H1 (cell line): ENCODE data around the gene TPSB2. TPM values are rescaled to one million over a fixed set of nuclear protein-coding genes. Genes with fewer than 3 reads are reported as not detected.

Source experiments
- ATF2 ChIP-seq: IDR thresholded peaks from 2 replicates; pipeline ENCODE4 v1.6.1; 2012; ENCODE audit warnings: low read length, inconsistent platforms
- EP300 ChIP-seq, 2 experiments: IDR thresholded peaks; 1 replicate in 1 of 2; 2 replicates in 1 of 2; pipeline ENCODE4 v1.6.1; 2011 to 2012; ENCODE audit warnings: low read depth in 2 of 2, low read length in 2 of 2, mild to moderate bottlenecking in 2 of 2, borderline replicate concordance in 1 of 2, inconsistent platforms in 1 of 2, moderate library complexity in 1 of 2
- KDM4A ChIP-seq: IDR thresholded peaks from one replicate; pipeline ENCODE4 v1.7.1; 2012; ENCODE audit warnings: low read depth, mild to moderate bottlenecking, moderate library complexity, low read length, inconsistent platforms; ENCODE audit not compliant: severe bottlenecking
- RNF2 ChIP-seq: fragments of 200-900, 300-1000 bp; sonication (generic); IDR thresholded peaks from 2 replicates; pipeline ENCODE4 v1.7.1; 2016; ENCODE audit warnings: borderline replicate concordance, low read depth, mild to moderate bottlenecking, antibody characterized with exemption, low read length; ENCODE audit not compliant: poor library complexity, severe bottlenecking; ENCODE audit errors: missing control alignments
- SAP30 ChIP-seq: fragments of 300-600 bp; sonication (generic); IDR thresholded peaks from 2 replicates; pipeline ENCODE4 v1.7.1; 2012; ENCODE audit warnings: low read length, moderate library complexity, mild to moderate bottlenecking, inconsistent platforms; ENCODE audit not compliant: insufficient read depth, insufficient replicate concordance
- TEAD4 ChIP-seq: IDR thresholded peaks from 2 replicates; pipeline ENCODE4 v1.6.1; 2012; ENCODE audit warnings: low read depth, low read length, inconsistent platforms, mixed read lengths
- USF2 ChIP-seq: IDR thresholded peaks from 2 replicates; pipeline ENCODE4 v1.6.1; 2011; ENCODE audit warnings: low read length, improper control_type of control experiment
- YY1 ChIP-seq: IDR thresholded peaks from 2 replicates; pipeline ENCODE4 v1.6.1; 2011; ENCODE audit warnings: low read depth, mild to moderate bottlenecking, low read length
- polyA plus RNA-seq, 7 experiments: library from polyadenylated mRNA; depleted of rRNA in 3 of 7; stranded (reverse) in 5 of 7; unstranded in 2 of 7; fragments of >200 nt in 5 of 7; fragments of 200-250 nt in 2 of 7; gene quantifications; 1 replicate in 5 of 7; 2 replicates in 1 of 7; 4 replicates in 1 of 7; pipeline versions ENCODE4 v1.2.1 to v1.2.3, GENCODE V29; 2011 to 2013; ENCODE audit warnings: missing spikeins in 2 of 7, mixed read lengths in 2 of 7
- total RNA-seq: library from RNA; stranded (reverse); fragmentation: NEBNext Ultra II Directional; extraction: Animal tissue kit (Norgen Biotek cat#: 25700); gene quantifications from 2 replicates; pipeline ENCODE4 v1.2.1, GENCODE V29; 2021
- TF ChIP-seq, protein P1 (sequence below), 3 experiments: IDR thresholded peaks; 1 replicate in 2 of 3; 2 replicates in 1 of 3; pipeline versions ENCODE4 v1.5.1 to v1.6.1; 2011; ENCODE audit warnings: low read length in 3 of 3, mild to moderate bottlenecking in 3 of 3, inconsistent platforms in 2 of 3, low read depth in 1 of 3, moderate library complexity in 1 of 3; ENCODE audit not compliant: insufficient read depth in 1 of 3; ENCODE audit errors: control extremely low read depth in 1 of 3

The TPSB2 gene
- total and polyA plus RNA-seq, 2 of the 8 experiments (the other 6 are each of a cell fraction or from before 2014, with no cell fraction given): 0.08 TPM; not detected in 1

DNA sequence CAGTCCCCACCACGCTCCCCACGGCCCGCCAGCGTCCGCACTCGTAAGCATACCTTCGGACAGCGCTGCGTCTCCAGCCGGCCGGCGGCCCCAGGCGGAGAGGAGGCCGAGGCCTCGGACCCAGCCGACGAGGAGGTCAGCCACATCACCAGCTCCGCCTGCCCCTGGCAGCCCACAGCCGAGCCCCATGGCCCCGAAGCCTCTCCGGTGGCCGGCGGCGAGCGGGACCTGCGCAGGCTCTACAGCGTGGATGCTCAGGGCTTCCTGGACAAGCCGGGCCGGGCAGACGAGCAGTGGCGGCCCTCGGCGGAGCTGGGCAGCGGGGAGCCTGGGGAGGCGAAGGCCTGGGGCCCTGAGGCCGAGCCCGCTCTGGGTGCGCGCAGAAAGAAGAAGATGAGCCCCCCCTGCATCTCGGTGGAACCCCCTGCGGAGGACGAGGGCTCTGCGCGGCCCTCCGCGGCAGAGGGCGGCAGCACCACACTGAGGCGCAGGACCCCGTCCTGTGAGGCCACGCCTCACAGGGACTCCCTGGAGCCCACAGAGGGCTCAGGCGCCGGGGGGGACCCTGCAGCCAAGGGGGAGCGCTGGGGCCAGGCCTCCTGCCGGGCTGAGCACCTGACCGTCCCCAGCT is 9.8 kb downstream of the TPSB2 start (continued):
- TF ChIP-seq, protein P1, sequence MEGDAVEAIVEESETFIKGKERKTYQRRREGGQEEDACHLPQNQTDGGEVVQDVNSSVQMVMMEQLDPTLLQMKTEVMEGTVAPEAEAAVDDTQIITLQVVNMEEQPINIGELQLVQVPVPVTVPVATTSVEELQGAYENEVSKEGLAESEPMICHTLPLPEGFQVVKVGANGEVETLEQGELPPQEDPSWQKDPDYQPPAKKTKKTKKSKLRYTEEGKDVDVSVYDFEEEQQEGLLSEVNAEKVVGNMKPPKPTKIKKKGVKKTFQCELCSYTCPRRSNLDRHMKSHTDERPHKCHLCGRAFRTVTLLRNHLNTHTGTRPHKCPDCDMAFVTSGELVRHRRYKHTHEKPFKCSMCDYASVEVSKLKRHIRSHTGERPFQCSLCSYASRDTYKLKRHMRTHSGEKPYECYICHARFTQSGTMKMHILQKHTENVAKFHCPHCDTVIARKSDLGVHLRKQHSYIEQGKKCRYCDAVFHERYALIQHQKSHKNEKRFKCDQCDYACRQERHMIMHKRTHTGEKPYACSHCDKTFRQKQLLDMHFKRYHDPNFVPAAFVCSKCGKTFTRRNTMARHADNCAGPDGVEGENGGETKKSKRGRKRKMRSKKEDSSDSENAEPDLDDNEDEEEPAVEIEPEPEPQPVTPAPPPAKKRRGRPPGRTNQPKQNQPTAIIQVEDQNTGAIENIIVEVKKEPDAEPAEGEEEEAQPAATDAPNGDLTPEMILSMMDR (IDR thresholded peaks at IDR 0.05; ENCODE audit: control extremely low read depth in 1 of 3, insufficient read depth in 1 of 3, low read depth in 1 of 3, low read length in 3 of 3): no peak
- TF ChIP-seq TEAD4: no peak
- TF ChIP-seq YY1: no peak
- TF ChIP-seq ATF2: no peak
- TF ChIP-seq EP300 (IDR thresholded peaks at IDR 0.05; ENCODE audit: borderline replicate concordance in 1 of 2, low read depth in 2 of 2, low read length in 2 of 2): no peak
- no peak for TF ChIP-seq RNF2
- TF ChIP-seq SAP30: no peak
- TF ChIP-seq KDM4A: no peak
- TF ChIP-seq USF2: no peak
- TF ChIP-seq, all 59 proteins: peak for 0
